Measurements from ENCODE around the gene PSMC2. TPM values are rescaled to one million over a fixed set of nuclear protein-coding genes. Genes with fewer than 3 reads are reported as not detected.

PSMC2 gene
- polyA plus RNA-seq, 3 donors = 61.4 to 120 (median 104) TPM

DNA sequence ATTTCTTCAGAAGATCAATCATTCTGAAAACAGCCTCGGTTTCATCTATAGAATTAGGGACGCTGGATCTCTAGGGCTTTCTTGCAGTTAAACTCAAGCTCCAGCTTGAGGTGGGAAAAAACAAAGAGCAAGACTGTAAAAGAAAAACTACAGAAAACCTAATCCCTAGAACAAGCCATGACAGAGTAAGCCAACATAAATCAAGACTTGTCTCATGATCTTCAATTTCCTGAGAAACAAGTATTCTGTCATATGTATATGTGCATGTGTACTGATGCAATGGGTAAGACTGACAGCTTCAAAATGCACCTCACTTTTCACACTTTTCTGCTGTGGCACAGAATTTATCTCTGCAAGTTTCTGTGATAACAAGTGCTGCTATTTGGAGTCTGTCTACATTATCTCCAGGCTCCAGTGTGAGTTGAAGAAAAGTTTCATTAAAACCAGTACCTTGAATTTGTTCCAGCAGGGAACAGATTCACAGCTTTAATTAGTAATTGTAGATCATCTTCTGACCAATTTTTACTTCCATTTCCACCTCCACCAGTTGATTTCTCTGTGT, 31.0 kb upstream of the PSMC2 start:
- Mint-ChIP-seq H3K27me3 (ENCODE audit: low read depth in 3 of 3) (peaks cover 0 to 2% (median 0%) of the 10 kb centered on the region in 3 donors), H3K36me3 (peaks cover 89 to 98% of the 10 kb centered on the region in 2 donors), H3K4me1 (peaks cover 5% of the 10 kb centered on the region), H3K9me3 (peaks cover 0 to 2% (median 0%) of the 10 kb centered on the region in 7 donors), H3K27ac (no peak overlapping the region), H3K4me3 (no peak overlapping the region)
- Histone ChIP-seq H3K36me3 (replicated peaks in 1 of 2; ENCODE audit: control insufficient read depth in 1 of 2, insufficient read depth in 2 of 2, low read length in 2 of 2) (peaks cover 95 to 99% of the 10 kb centered on the region in 2 donors), H3K27me3 (ENCODE audit: control insufficient read depth in 2 of 2, insufficient read depth in 2 of 2, low read length in 2 of 2) (no peaks in the 10 kb centered on the region), H3K4me2 (replicated peaks; ENCODE audit: extremely low read depth, low read length, poor library complexity, severe bottlenecking) (no peak overlapping the region), H3K9ac (ENCODE audit: insufficient read depth, low read length, poor library complexity, severe bottlenecking) (no peak overlapping the region), H3K79me2 (ENCODE audit: insufficient read depth, low read length) (no peaks in the 10 kb centered on the region), H3K9me3 (replicated peaks in 1 of 2; ENCODE audit: control insufficient read depth in 1 of 2, insufficient read depth in 1 of 2, low read length in 2 of 2) (no peaks in the 10 kb centered on the region), H2AFZ (ENCODE audit: insufficient read depth, low read depth, low read length, poor library complexity, severe bottlenecking) (no peak overlapping the region), H3K4me1 (ENCODE audit: control insufficient read depth in 1 of 2, insufficient read depth in 2 of 2, low read length in 2 of 2) (no peaks in the 10 kb centered on the region), H3K27ac (ENCODE audit: low read depth in 1 of 2, low read length in 2 of 2) (no peak overlapping the region), H4K20me1 (ENCODE audit: insufficient read depth, low read length) (peaks cover 6% of the 10 kb centered on the region), H3K4me3 (replicated peaks in 1 of 3; ENCODE audit: low read depth in 2 of 3, low read length in 3 of 3) (no peak overlapping the region)
- intact Hi-C loops (cut with micrococcal nuclease) = loop anchor here (5.0 to 10.0 kb wide), 2 partner anchors 41 to 48 kb away; no protein-coding TSS in a partner anchor
- WGBS (ENCODE audit: insufficient coverage) = 100% methylated on average over 1 of the region's 2 CpGs
- no peak for DNase-seq
- TF ChIP-seq, protein P1, sequence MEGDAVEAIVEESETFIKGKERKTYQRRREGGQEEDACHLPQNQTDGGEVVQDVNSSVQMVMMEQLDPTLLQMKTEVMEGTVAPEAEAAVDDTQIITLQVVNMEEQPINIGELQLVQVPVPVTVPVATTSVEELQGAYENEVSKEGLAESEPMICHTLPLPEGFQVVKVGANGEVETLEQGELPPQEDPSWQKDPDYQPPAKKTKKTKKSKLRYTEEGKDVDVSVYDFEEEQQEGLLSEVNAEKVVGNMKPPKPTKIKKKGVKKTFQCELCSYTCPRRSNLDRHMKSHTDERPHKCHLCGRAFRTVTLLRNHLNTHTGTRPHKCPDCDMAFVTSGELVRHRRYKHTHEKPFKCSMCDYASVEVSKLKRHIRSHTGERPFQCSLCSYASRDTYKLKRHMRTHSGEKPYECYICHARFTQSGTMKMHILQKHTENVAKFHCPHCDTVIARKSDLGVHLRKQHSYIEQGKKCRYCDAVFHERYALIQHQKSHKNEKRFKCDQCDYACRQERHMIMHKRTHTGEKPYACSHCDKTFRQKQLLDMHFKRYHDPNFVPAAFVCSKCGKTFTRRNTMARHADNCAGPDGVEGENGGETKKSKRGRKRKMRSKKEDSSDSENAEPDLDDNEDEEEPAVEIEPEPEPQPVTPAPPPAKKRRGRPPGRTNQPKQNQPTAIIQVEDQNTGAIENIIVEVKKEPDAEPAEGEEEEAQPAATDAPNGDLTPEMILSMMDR (IDR thresholded peaks at IDR 0.05) = no peak

DNA sequence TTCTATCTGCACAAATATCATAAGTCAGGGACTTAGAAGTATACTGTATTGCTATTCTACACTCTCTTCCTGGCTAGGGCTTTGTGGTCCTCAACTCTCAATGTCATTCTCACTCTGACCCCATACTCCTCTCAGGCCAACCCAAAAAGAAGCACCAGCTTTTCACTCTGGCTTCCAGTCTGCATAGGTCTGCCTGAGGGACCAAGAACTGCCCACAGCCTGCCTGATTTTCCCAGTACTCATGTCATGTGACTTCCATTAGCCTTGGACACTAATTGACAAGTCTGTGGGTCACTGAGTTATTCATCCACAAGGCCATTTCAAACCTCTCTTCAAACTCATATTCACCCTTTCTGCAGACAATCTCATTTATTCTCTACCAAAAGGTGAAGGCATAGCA, 30.4 kb upstream of the PSMC2 start:
- intact Hi-C loops (cut with micrococcal nuclease) = loop anchor here (5.0 to 10.0 kb wide), 2 partner anchors 40 to 48 kb away; no protein-coding TSS in a partner anchor
- TF ChIP-seq, protein P1 (IDR thresholded peaks at IDR 0.05) = no peak
- H3K9me3 Mint-ChIP-seq = peaks cover 0 to 2% (median 0%) of the 10 kb centered on the region in 7 donors
- Histone ChIP-seq H3K9me3 (replicated peaks in 1 of 2; ENCODE audit: control insufficient read depth in 1 of 2, insufficient read depth in 1 of 2, low read length in 2 of 2) (no peaks in the 10 kb centered on the region), H3K9ac (ENCODE audit: insufficient read depth, low read length, poor library complexity, severe bottlenecking) (no peak overlapping the region), H3K36me3 (replicated peaks in 1 of 2; ENCODE audit: control insufficient read depth in 1 of 2, insufficient read depth in 2 of 2, low read length in 2 of 2) (peaks cover 95 to 98% of the 10 kb centered on the region in 2 donors), H3K27ac (ENCODE audit: low read depth in 1 of 2, low read length in 2 of 2) (no peak overlapping the region), H3K27me3 (ENCODE audit: control insufficient read depth in 2 of 2, insufficient read depth in 2 of 2, low read length in 2 of 2) (no peaks in the 10 kb centered on the region), H3K79me2 (ENCODE audit: insufficient read depth, low read length) (no peaks in the 10 kb centered on the region), H3K4me3 (replicated peaks in 1 of 3; ENCODE audit: low read depth in 2 of 3, low read length in 3 of 3) (no peak overlapping the region), H4K20me1 (ENCODE audit: insufficient read depth, low read length) (peaks cover 6% of the 10 kb centered on the region), H3K4me1 (ENCODE audit: control insufficient read depth in 1 of 2, insufficient read depth in 2 of 2, low read length in 2 of 2) (no peaks in the 10 kb centered on the region), H2AFZ (ENCODE audit: insufficient read depth, low read depth, low read length, poor library complexity, severe bottlenecking) (no peak overlapping the region), H3K4me2 (replicated peaks; ENCODE audit: extremely low read depth, low read length, poor library complexity, severe bottlenecking) (no peak overlapping the region)
- no peak for DNase-seq
- peak overlapping the region in 4 of 7 donors; percentile 39 to 46 (median 40) for H3K27ac Mint-ChIP-seq
- H3K27me3 Mint-ChIP-seq (ENCODE audit: low read depth in 3 of 3) = peaks cover 0 to 2% (median 0%) of the 10 kb centered on the region in 3 donors
- H3K4me3 Mint-ChIP-seq = no peak overlapping the region
- peaks cover 5% of the 10 kb centered on the region for H3K4me1 Mint-ChIP-seq
- peaks cover 87 to 98% of the 10 kb centered on the region in 2 donors for H3K36me3 Mint-ChIP-seq

Measured in CD14-positive monocyte (primary cell).